Nephron progenitor cell (in vitro differentiated cells): ENCODE data around the gene PSEN1.
"Not testable (repeated sequence)": the region's sequence is repeated elsewhere in the genome, so short reads cannot be mapped to it uniquely, and the experiment has no call there.

Source experiments
- DNase-seq: peaks from one replicate; pipeline ENCODE4 v3.0.0; 2021
- H3K27ac Mint-ChIP-seq: 2 replicates; pipeline ENCODE4 v1.8.0; 2021; ENCODE audit warnings: mild to moderate bottlenecking, moderate library complexity, mixed read lengths
- H3K27me3 Mint-ChIP-seq: 2 replicates; pipeline ENCODE4 v1.8.0; 2021; ENCODE audit warnings: mild to moderate bottlenecking, low read depth, mixed read lengths; ENCODE audit not compliant: poor library complexity
- H3K36me3 Mint-ChIP-seq: 2 replicates; pipeline ENCODE4 v1.8.0; 2021; ENCODE audit warnings: low read depth, mixed read lengths
- H3K4me1 Mint-ChIP-seq: 2 replicates; pipeline ENCODE4 v1.8.0; 2021; ENCODE audit warnings: mixed read lengths
- H3K4me3 Mint-ChIP-seq: 2 replicates; pipeline ENCODE4 v1.8.0; 2021; ENCODE audit warnings: mild to moderate bottlenecking, moderate library complexity, mixed read lengths
- H3K9me3 Mint-ChIP-seq: 2 replicates; pipeline ENCODE4 v1.8.0; 2021; ENCODE audit warnings: mild to moderate bottlenecking, moderate library complexity, mixed read lengths
- CTCF ChIP-seq: fragments of 200-600 bp; sonication (generic); IDR thresholded peaks from 2 replicates; pipeline ENCODE4 v1.5.0; 2021; ENCODE audit warnings: antibody characterized with exemption

Gene PSEN1

GRCh38 chr14:73191441-73191840 is 55.1 kb downstream of the PSEN1 start:
- TF ChIP-seq CTCF = no peak
- peaks cover 4% of the 10 kb centered on the region for H3K9me3 Mint-ChIP-seq
- H3K27ac Mint-ChIP-seq = no peak overlapping the region
- no peaks in the 10 kb centered on the region for H3K4me1 Mint-ChIP-seq
- no peaks in the 10 kb centered on the region for H3K27me3 Mint-ChIP-seq
- peaks cover 88% of the 10 kb centered on the region for H3K36me3 Mint-ChIP-seq
- H3K4me3 Mint-ChIP-seq = no peak overlapping the region
- no peak for DNase-seq

DNA sequence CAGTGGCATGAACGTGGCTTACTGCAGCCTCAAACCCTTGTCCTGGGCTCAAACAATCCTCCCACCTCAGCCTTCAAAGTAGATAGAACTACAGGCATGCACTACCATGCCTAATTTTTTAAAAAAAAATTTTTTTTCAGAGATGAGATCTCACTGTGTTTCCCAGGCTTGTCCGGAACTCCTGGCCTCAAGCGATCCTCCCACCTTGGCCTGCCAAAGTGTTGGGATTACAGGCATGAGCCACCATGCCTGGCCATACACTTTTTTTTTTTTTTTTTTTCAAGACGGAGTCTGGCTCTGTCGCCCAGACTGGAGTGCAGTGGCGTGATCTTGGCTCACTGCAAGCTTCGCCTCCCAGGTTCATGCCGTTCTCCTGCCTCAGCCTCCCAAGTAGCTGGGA is 58.0 kb downstream of the PSEN1 start:
- peaks cover 84% of the 10 kb centered on the region for H3K36me3 Mint-ChIP-seq
- DNase-seq, H3K4me1 Mint-ChIP-seq, H3K9me3 Mint-ChIP-seq, H3K27ac Mint-ChIP-seq, H3K27me3 Mint-ChIP-seq, H3K4me3 Mint-ChIP-seq: not testable (repeated sequence)

- no peaks in the 10 kb centered on the region for H3K27me3 Mint-ChIP-seq
- no peaks in the 10 kb centered on the region for H3K4me1 Mint-ChIP-seq
- no peaks in the 10 kb centered on the region for H3K9me3 Mint-ChIP-seq
- no peak for DNase-seq
- H3K27ac Mint-ChIP-seq = no peak overlapping the region
- H3K4me3 Mint-ChIP-seq = no peak overlapping the region
- no peak for TF ChIP-seq CTCF
- peaks cover 76% of the 10 kb centered on the region for H3K36me3 Mint-ChIP-seq
These were observed 61.9 kb downstream of the PSEN1 start for GRCh38 chr14:73198253-73198652.

DNA sequence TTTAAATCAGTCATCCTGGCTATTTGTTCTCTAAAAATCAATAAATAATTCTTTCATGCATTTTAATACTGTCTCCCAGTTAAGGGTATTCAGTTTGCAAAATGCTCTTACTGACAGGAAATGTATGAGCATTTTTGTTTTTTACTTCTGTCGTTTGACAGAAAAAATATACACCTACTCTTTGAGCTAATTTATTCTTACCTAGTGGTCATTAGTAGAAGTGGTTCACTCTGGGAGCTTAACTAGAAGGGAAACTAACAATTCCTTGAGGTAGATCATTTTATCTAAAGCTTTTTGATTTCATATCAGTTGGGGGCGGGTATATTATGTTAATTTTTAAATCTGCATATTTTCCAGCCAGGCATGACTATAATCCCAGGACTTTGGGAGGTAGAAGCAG is 67.2 kb downstream of the PSEN1 start:
- Mint-ChIP-seq H3K4me1 (no peaks in the 10 kb centered on the region), H3K36me3 (peaks cover 82% of the 10 kb centered on the region), H3K27me3 (no peaks in the 10 kb centered on the region), H3K27ac (no peak overlapping the region), H3K4me3 (no peak overlapping the region), H3K9me3 (no peaks in the 10 kb centered on the region)
- no peak for DNase-seq
- TF ChIP-seq CTCF = no peak

DNA sequence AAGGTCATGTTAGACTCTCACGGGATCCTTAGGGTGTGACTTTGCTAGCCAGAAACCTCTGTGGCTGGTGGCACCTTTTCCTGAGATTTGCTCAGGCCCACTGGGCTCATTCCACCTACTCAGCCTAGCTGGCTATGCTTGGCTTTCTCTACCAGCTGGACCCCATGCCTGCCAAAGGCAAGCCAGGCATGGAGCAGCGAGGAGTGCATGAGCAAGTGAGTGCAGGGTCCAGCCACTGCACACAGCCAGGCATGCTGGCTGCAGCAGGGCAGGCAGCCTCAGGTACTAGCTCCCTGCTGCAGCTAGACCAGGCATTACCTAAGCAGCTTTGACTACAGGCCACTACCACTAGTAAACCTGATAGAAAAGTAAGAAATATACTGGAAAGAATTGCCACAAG is 71.3 kb downstream of the PSEN1 start:
- no peak overlapping the region for H3K27ac Mint-ChIP-seq
- DNase-seq = no peak
- H3K4me3 Mint-ChIP-seq = no peak overlapping the region
- no peak for TF ChIP-seq CTCF
- peaks cover 84% of the 10 kb centered on the region for H3K36me3 Mint-ChIP-seq
- no peaks in the 10 kb centered on the region for H3K9me3 Mint-ChIP-seq
- no peaks in the 10 kb centered on the region for H3K4me1 Mint-ChIP-seq
- H3K27me3 Mint-ChIP-seq = no peaks in the 10 kb centered on the region

- Mint-ChIP-seq H3K4me3 (no peak overlapping the region), H3K36me3 (peaks cover 85% of the 10 kb centered on the region), H3K9me3 (no peaks in the 10 kb centered on the region), H3K27ac (no peak overlapping the region), H3K27me3 (no peaks in the 10 kb centered on the region), H3K4me1 (no peaks in the 10 kb centered on the region)
- no peak for TF ChIP-seq CTCF
- no peak for DNase-seq
These were observed 72.1 kb downstream of the PSEN1 start for GRCh38 chr14:73208390-73208789.
